ENCODE measurements around the gene INPP5A.
"Not testable (repeated sequence)": the region's sequence is repeated elsewhere in the genome, so short reads cannot be mapped to it uniquely, and the experiment has no call there.

The INPP5A gene

DNA sequence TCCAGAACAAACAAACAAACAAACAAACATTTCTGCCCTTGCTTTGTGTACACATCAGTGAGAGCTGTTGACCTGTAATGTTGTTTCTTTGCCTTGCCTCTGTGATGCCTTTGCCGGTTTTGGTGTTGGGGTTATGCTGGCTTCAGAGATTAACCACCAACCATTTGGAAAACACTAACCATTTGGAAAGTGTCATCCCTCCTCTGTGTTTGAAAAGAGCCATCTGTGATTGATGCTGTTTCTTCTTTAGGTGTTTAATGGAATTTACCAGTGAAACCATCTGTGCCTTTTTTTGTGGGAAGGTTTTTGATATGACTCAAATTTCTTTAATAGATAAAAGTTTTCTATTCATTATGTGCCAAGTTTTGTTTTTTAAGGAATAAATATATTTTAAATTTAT lies 46.5 kb downstream of the INPP5A start:
- FAIRE-seq: no peak

GRCh38 chr10:132585732-132586722 lies 48.4 kb downstream of the INPP5A start:
- no peak for FAIRE-seq

- FAIRE-seq: no peak
Measured at GRCh38 chr10:132586739-132587138, 49.2 kb downstream of the INPP5A start.

- FAIRE-seq: no peak
Measured at GRCh38 chr10:132587175-132587574, 49.6 kb downstream of the INPP5A start.

DNA sequence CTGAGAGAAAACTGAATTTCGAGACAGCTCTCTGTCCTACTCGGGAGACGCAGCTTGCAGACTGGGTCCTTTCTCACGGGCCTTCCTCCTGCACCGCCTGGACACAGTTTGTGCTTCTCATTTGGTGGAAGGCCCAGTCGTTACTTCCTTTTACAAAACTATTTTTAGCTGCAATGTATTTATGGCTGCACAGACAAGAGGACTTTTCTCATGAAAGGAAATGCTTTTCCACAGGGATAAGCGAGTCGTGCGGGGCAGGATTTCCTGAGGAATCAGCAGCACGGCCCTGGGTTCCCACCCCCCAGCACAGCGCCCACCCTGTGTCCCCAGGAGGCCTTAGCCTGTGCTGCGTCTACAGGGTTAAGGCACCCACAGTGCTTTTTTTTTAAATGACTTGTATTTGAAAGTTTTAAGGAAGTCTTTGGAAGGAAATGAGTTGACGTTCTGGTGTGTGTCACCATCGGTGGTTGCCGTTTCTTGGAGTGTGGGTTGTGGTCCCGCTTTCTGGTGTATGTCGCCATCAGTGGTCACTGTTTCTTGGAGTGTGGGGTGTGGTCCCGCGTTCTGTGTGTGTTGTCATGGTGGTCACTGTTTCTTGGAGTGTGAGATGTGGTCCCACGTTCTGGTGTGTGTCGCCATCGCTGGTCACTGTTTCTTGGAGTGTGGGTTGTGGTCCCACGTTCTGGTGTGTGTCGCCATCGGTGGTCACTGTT lies 50.9 kb downstream of the INPP5A start:
- FAIRE-seq: no peak

GRCh38 chr10:132589015-132589414 lies 51.4 kb downstream of the INPP5A start:
- no peak for FAIRE-seq

DNA sequence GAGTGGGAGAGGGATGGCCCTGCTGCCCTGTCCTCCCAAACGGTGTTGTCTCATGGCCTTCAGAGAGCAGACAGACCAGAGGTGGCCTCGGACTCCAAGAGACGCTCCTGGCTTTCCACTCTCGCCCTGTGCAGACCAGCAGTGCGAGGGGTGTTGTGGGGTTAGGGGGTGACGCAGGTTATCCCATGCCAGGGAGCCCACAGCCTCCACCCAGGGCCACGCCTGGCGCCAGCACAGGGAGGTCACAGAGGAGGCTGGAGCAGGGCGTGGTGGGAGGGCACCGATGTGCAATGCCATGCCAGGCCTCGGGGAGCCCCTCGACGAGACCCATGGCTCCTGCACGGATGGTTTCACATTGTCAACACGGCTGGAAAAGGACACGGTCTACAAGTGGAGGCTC lies 52.1 kb downstream of the INPP5A start:
- no peak for FAIRE-seq

GRCh38 chr10:132590094-132590751 lies 52.6 kb downstream of the INPP5A start:
- no peak for FAIRE-seq

DNA sequence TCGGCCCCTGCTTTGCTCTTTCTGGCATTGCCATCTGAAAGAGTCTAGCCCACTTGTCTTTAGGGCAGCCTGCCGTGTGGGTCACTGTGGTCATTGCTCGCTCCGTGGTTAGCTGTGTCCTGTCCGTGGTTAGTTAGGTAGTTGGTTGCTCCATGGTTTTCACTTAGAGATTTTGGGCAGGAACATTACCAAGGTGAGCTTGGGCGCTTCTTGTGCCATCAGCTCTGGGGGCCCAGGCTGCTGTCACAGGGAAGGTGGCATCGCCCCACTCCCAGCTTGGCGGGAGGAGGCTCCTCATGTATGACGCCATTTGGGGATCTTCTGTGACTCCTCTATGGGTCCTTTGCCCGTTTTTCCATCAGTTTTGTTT lies 53.1 kb downstream of the INPP5A start:
- FAIRE-seq: no peak

DNA sequence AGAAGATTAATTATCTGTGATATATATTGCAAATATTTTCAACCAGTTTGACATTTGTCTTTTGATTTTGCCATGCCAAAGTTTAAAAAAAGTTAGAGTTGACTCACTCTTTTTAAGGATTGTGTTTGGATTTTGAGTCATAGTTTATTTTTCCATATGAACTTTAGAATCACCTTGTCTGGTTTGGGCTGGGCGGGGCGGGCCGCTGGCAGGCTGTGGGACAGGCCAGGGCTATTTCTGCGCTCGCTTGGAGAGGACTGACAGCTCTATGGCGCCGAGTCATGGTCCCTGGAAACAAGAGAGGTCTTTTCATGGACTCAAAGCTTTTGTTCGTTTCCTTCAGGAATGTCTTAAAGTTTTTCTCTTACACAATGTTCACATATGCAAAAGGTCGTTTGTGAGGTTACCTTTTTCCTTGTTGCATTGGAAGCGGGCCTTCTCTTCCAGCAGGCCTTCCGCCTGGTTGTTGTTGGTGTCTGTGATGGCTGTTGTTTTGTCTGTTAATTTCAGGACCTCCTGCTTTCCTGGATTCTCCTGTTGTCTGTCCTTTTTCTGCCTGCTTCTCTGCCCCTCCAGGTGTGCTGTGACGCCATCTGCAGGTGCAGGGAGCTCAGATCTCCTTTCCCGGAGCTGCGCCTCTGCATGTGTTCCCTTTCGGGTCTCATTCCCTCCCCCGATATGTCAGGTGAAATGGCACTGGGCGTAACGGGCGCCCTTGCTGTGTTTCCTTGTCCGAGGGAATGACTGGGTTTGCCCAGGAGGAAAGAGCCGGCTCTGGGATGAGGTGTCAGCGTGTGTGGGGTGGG lies 53.8 kb downstream of the INPP5A start:
- no peak for FAIRE-seq

DNA sequence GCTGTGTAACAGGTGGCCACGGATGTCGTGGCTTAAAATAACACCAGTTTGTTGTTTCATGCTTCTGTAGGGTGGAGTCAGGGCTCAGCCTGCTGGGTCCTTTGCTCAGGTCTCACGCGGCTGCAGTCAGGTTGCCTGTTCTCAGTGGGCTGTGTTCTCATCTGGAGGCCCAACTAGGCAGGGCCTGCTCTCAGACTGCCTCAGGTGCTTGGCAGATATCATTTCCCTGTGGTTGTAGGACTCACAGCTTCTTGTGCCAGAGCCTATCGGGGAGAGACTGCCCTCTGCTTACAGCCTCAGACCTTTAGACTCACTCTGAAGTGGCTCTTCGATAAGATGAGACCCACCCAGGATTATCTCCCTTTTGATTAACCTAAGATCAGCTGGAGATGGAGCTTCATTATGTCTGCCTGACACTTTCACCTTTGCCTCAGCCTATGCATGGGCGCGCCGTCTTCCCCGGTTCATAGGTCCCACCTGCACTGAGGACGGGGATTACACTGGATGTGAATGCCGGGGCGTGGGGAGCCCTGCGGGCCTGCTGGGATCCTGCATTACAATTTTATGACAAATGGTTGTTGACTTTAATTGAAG lies 55.3 kb downstream of the INPP5A start:
- FAIRE-seq: no peak

DNA sequence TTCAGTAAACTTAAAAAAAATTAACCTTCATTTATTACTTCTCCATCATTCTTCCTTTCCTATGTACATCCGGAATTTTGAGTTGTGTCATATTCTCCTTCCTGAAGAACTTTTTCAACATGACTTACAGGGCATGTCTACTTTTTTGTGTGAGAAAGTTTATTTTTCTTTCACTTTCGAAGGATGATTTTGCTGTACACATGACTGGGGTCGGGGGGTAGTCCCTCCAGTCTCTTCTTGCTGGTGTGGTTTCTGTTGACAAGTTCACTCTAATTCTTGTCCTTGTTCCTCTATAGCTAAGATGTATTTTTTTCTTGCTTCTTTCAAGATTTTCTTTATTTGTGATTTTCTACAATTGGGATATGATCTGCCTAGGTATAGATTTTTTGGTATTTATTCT lies 55.8 kb downstream of the INPP5A start:
- no peak for FAIRE-seq

GRCh38 chr10:132593900-132594876 lies 56.6 kb downstream of the INPP5A start:
- no peak for FAIRE-seq

- no peak for FAIRE-seq
Measured at GRCh38 chr10:132595021-132595420, 57.4 kb downstream of the INPP5A start.

GRCh38 chr10:132595854-132596253 lies 58.3 kb downstream of the INPP5A start:
- no peak for FAIRE-seq

- no peak for FAIRE-seq
Measured at GRCh38 chr10:132596742-132597279, 59.2 kb downstream of the INPP5A start.

DNA sequence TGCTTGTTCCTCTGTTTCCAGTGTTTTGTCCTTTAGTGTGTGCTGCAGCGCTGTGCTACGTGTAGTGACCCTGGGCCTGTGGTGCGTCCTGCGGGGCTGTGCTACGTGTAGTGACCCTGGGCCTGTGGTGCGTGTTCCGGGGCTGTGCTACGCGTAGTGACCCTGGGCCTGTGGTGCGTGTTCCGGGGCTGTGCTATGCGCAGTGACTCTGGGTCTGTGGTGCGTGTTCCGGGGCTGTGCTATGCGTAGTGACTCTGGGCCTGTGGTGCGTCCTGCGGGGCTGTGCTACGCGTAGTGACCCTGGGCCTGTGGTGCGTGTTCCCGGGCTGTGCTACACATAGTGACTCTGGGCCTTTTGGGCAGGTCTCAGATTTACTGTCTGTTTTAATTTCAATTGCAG lies 60.1 kb downstream of the INPP5A start:
- FAIRE-seq: no peak

- not testable (repeated sequence) for FAIRE-seq
Measured at GRCh38 chr10:132599023-132599618, 61.5 kb downstream of the INPP5A start.

GRCh38 chr10:132599732-132600131 lies 62.1 kb downstream of the INPP5A start:
- no peak for FAIRE-seq

- FAIRE-seq: no peak
Measured at GRCh38 chr10:132600416-132600815, 62.8 kb downstream of the INPP5A start.
